Astrocyte (in vitro differentiated cells and primary cell): ENCODE measurements around the gene CDHR1. TPM values are rescaled to one million over a fixed set of nuclear protein-coding genes. Genes with fewer than 3 reads are reported as not detected.
"Not testable (repeated sequence)": the region's sequence is repeated elsewhere in the genome, so short reads cannot be mapped to it uniquely, and the experiment has no call there.

Source experiments
- DNase-seq: peaks from one replicate; pipeline ENCODE4 v3.0.0-alpha.2; 2010; ENCODE audit warnings: low read depth
- FAIRE-seq: peaks from 2 replicates; lab custom pipeline; 2011; peaks lifted over from hg19 to GRCh38; lab: Jason Lieb, UNC
- H2AFZ ChIP-seq: 2 replicates; pipeline ENCODE4 v1.6.0; 2012; ENCODE audit warnings: low read depth, low read length, inconsistent platforms
- H3K27ac ChIP-seq: 2 replicates; pipeline ENCODE4 v1.5.1; 2011; ENCODE audit warnings: low read depth, low read length, inconsistent platforms
- H3K27me3 ChIP-seq: 2 replicates; pipeline ENCODE4 v1.6.0; 2011; ENCODE audit warnings: low read length, inconsistent platforms; ENCODE audit not compliant: insufficient read depth
- H3K36me3 ChIP-seq: 2 replicates; pipeline ENCODE4 v1.5.1; 2011; ENCODE audit warnings: low read length, inconsistent platforms; ENCODE audit not compliant: insufficient read depth
- H3K4me1 ChIP-seq: 2 replicates; pipeline ENCODE4 v1.5.1; 2011; ENCODE audit warnings: low read length, inconsistent platforms; ENCODE audit not compliant: insufficient read depth
- H3K4me2 ChIP-seq: 2 replicates; pipeline ENCODE4 v1.6.0; 2012; ENCODE audit warnings: low read length, inconsistent platforms
- H3K4me3 ChIP-seq: 2 replicates; pipeline ENCODE4 v1.5.1; 2011; ENCODE audit warnings: low read depth, mild to moderate bottlenecking, low read length, inconsistent platforms; ENCODE audit not compliant: insufficient read depth
- H3K79me2 ChIP-seq: 2 replicates; pipeline ENCODE4 v1.6.0; 2012; ENCODE audit warnings: mild to moderate bottlenecking, low read length, inconsistent platforms; ENCODE audit not compliant: insufficient read depth
- H3K9ac ChIP-seq: 2 replicates; pipeline ENCODE4 v1.6.0; 2012; ENCODE audit warnings: mild to moderate bottlenecking, low read length, inconsistent platforms
- H3K9me3 ChIP-seq: 2 replicates; pipeline ENCODE4 v1.5.1; 2012; ENCODE audit warnings: low read depth, mild to moderate bottlenecking, low read length, inconsistent platforms; ENCODE audit not compliant: insufficient read depth
- H4K20me1 ChIP-seq: 2 replicates; pipeline ENCODE4 v1.6.0; 2012; ENCODE audit warnings: low read length, inconsistent platforms; ENCODE audit not compliant: insufficient read depth
- H3K27ac Mint-ChIP-seq: one replicate; pipeline ENCODE4 v1.8.0; 2021; ENCODE audit warnings: mild to moderate bottlenecking, mixed read lengths; ENCODE audit not compliant: unreplicated experiment
- H3K27me3 Mint-ChIP-seq: one replicate; pipeline ENCODE4 v1.8.0; 2021; ENCODE audit warnings: low read depth, mixed read lengths; ENCODE audit not compliant: unreplicated experiment
- H3K36me3 Mint-ChIP-seq: one replicate; pipeline ENCODE4 v1.8.0; 2021; ENCODE audit warnings: low read depth, mixed read lengths; ENCODE audit not compliant: unreplicated experiment
- H3K4me1 Mint-ChIP-seq: one replicate; pipeline ENCODE4 v1.8.0; 2021; ENCODE audit warnings: low read depth, mixed read lengths; ENCODE audit not compliant: unreplicated experiment
- H3K4me3 Mint-ChIP-seq: one replicate; pipeline ENCODE4 v1.8.0; 2021; ENCODE audit warnings: mild to moderate bottlenecking, moderate library complexity, mixed read lengths; ENCODE audit not compliant: unreplicated experiment
- H3K9me3 Mint-ChIP-seq: one replicate; pipeline ENCODE4 v1.8.0; 2021; ENCODE audit warnings: mild to moderate bottlenecking, mixed read lengths; ENCODE audit not compliant: unreplicated experiment
- CTCF ChIP-seq: IDR thresholded peaks from 2 replicates; pipeline ENCODE4 v1.5.1; 2011; ENCODE audit warnings: low read depth, mild to moderate bottlenecking, inconsistent platforms, low read length, moderate library complexity; ENCODE audit not compliant: insufficient read depth
- EZH2 ChIP-seq: IDR thresholded peaks from 2 replicates; pipeline ENCODE4 v1.6.1; 2012; ENCODE audit warnings: mild to moderate bottlenecking, low read length, inconsistent platforms; ENCODE audit not compliant: insufficient read depth
- total RNA-seq: library from RNA; stranded (reverse); gene quantifications from 2 replicates; pipeline ENCODE4 v1.2.1, GENCODE V29; 2021

CDHR1 gene
- total RNA-seq, 1 donor from 2014 or later = 0.75 TPM

- no peaks in the 10 kb centered on the region for H3K27me3 ChIP-seq
- no peaks in the 10 kb centered on the region for H3K36me3 ChIP-seq
- no peak overlapping the region for H3K4me3 ChIP-seq
- H3K4me1 Mint-ChIP-seq = no peaks in the 10 kb centered on the region
- H3K27me3 Mint-ChIP-seq = no peaks in the 10 kb centered on the region
- H3K27ac Mint-ChIP-seq = no peak overlapping the region
- no peaks in the 10 kb centered on the region for H3K9me3 Mint-ChIP-seq
- H4K20me1 ChIP-seq = no peaks in the 10 kb centered on the region
- DNase-seq (peak; percentile 40), FAIRE-seq (no peak)
- H3K4me2 ChIP-seq = no peak overlapping the region
- no peaks in the 10 kb centered on the region for H3K9me3 ChIP-seq
- no peak overlapping the region for H3K9ac ChIP-seq
- no peak for TF ChIP-seq EZH2
- no peak for TF ChIP-seq CTCF
- H2AFZ ChIP-seq = no peak overlapping the region
- H3K36me3 Mint-ChIP-seq = no peaks in the 10 kb centered on the region
- no peaks in the 10 kb centered on the region for H3K4me1 ChIP-seq
- no peaks in the 10 kb centered on the region for H3K79me2 ChIP-seq
- H3K27ac ChIP-seq = no peak overlapping the region
- no peak overlapping the region for H3K4me3 Mint-ChIP-seq
Measured at GRCh38 chr10:84179059-84179710, 15.2 kb upstream of the CDHR1 start.

- H3K27ac Mint-ChIP-seq, H3K4me2 ChIP-seq, H3K36me3 Mint-ChIP-seq, H3K36me3 ChIP-seq, H3K9me3 Mint-ChIP-seq, H3K4me3 ChIP-seq, H3K9me3 ChIP-seq, H2AFZ ChIP-seq, H3K4me3 Mint-ChIP-seq, H3K4me1 ChIP-seq, FAIRE-seq, H4K20me1 ChIP-seq, DNase-seq, H3K79me2 ChIP-seq, H3K27me3 ChIP-seq, H3K9ac ChIP-seq, H3K27ac ChIP-seq, H3K4me1 Mint-ChIP-seq, H3K27me3 Mint-ChIP-seq: not testable (repeated sequence)
Measured at GRCh38 chr10:84180386-84180785, 14.0 kb upstream of the CDHR1 start.

GRCh38 chr10:84181631-84182030 is 12.7 kb upstream of the CDHR1 start:
- no peaks in the 10 kb centered on the region for H3K9me3 Mint-ChIP-seq
- no peaks in the 10 kb centered on the region for H3K4me1 Mint-ChIP-seq
- H3K79me2 ChIP-seq = no peaks in the 10 kb centered on the region
- no peak overlapping the region for H3K27ac ChIP-seq
- H3K9ac ChIP-seq = no peak overlapping the region
- no peaks in the 10 kb centered on the region for H3K36me3 ChIP-seq
- H3K9me3 ChIP-seq = no peaks in the 10 kb centered on the region
- FAIRE-seq (no peak), DNase-seq (no peak)
- no peaks in the 10 kb centered on the region for H3K36me3 Mint-ChIP-seq
- no peak overlapping the region for H3K4me3 Mint-ChIP-seq
- no peak overlapping the region for H2AFZ ChIP-seq
- H3K4me3 ChIP-seq = no peak overlapping the region
- no peaks in the 10 kb centered on the region for H3K4me1 ChIP-seq
- no peaks in the 10 kb centered on the region for H3K27me3 Mint-ChIP-seq
- H3K27ac Mint-ChIP-seq = no peak overlapping the region
- H4K20me1 ChIP-seq = no peaks in the 10 kb centered on the region
- no peak overlapping the region for H3K4me2 ChIP-seq
- no peaks in the 10 kb centered on the region for H3K27me3 ChIP-seq
- TF ChIP-seq CTCF (no peak), EZH2 (no peak)
